Spleen (tissue), 7 donors: ENCODE results near the gene ALPP.

Source experiments
- CTCF ChIP-seq, 11 experiments: fragments of 200-600 bp in 7 of 11; fragments of 450-650 bp in 4 of 11; sonication (generic) in 4 of 11; IDR thresholded peaks in 8 of 11; conservative IDR thresholded peaks in 3 of 11; 1 replicate in 7 of 11; 2 replicates in 4 of 11; pipeline versions ENCODE4 v1.4.0 to v1.8.0; 2016 to 2021; ENCODE audit warnings: antibody characterized with exemption in 11 of 11, inconsistent platforms in 4 of 11, mild to moderate bottlenecking in 1 of 11
- POLR2A ChIP-seq, 3 donors: fragments of 450-650 bp; IDR thresholded peaks; one replicate each; pipeline ENCODE4 v1.5.1; 2017; ENCODE audit warnings: antibody characterized with exemption in 3 of 3, mild to moderate bottlenecking in 1 of 3
- donor health status: DM: no; HTN: no; CAD: no; lungs with moderate emphysema.
- donor health status: DM: no; HTN: no; CAD: no.
- donor health status: DM: no; HTN: no; CAD: no.

DNA sequence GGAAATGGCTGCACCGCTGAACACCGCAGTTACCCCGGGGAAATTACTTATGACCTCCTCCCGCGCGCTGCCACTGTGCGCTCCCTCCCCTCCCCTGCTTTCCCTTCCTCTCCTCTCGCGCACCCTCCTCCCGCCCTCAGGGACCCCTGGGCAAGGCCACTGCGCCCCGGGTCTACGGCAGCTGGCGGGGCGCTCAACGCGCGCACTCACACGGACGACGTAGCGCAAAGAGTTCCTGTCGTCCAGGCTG lies 7.9 kb downstream of the ALPP start:
- TF ChIP-seq CTCF (IDR thresholded peaks at IDR 0.05 in 8 of 11, conservative IDR thresholded peaks at IDR 0.05 in 3 of 11) (no peak), POLR2A (IDR thresholded peaks at IDR 0.05) (no peak)
